WTC11 (cell line): ENCODE data around the gene RCL1. TPM values are rescaled to one million over a fixed set of nuclear protein-coding genes. Genes with fewer than 3 reads are reported as not detected.

Experiments
- microRNA-seq: library from miRNA; unstranded; fragments of <30 nt; microRNA quantifications from one replicate; pipeline ENCODE4 v1.2.0, GENCODE V29; 2022; ENCODE audit warnings: borderline number of aligned reads
- total RNA-seq: library from RNA; stranded (reverse); gene quantifications from 3 replicates; pipeline ENCODE4 v1.2.3, GENCODE V29; 2021

Gene RCL1
- total RNA-seq, 1 experiment from 2014 or later, result 27.2 TPM

Small RNA genes within 50 kb of the gene (microRNA-seq; reads per million reads assigned to microRNA genes)
- 1.0 reads per million for gene MIR101-2

Other genes with a start within 250 kb of the RCL1 start
- gene PLPP6, start 130.7 kb upstream of the RCL1 start, total RNA-seq, result 13.4 to 13.5 TPM (median 13.5 TPM) in 3 replicates
- gene SPATA6L, start 126.5 kb upstream of the RCL1 start, total RNA-seq, result 1.7 to 2.5 TPM (median 1.8 TPM) in 3 replicates
- 16.7 to 20.1 TPM (median 18.8 TPM) in 3 replicates for gene CDC37L1, start 113.4 kb upstream of the RCL1 start, total RNA-seq
- gene AK3, start 51.7 kb upstream of the RCL1 start, total RNA-seq, result 28.5 to 30.2 TPM (median 29.1 TPM) in 3 replicates
- 2.0 to 3.3 TPM (median 2.4 TPM) in 3 replicates for gene JAK2, start 192.3 kb downstream of the RCL1 start, total RNA-seq